ENCODE data around the gene AKAP13. TPM values are rescaled to one million over a fixed set of nuclear protein-coding genes. Genes with fewer than 3 reads are reported as not detected.
A peak's percentile ranks its signal among the peaks of the same experiment; 100 is the strongest.

The AKAP13 gene
- total RNA-seq, 1 donor from 2014 or later, result 145 TPM

DNA sequence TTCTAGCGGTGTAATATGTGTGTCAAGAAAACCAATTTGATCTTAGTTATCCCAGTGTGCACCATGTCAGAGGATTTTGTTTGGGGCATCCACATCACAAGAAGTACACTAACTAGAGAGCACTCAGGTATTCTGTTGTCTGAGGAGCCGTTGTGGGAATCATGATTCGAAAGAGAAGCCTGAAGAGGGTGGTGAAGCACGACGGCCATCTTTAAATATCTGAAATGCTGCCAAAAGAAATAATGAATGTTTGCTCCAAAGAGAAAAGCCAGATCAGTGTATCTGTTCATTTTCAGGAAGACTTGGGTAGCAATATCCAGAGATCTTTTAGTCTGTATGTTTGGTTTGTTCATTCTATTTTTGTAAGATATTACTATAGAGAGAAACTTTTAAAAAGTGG lies 233.7 kb downstream of the AKAP13 start:
- H3K36me3 Mint-ChIP-seq (ENCODE audit: unreplicated experiment), result no peaks in the 10 kb centered on the region
- H3K27me3 Mint-ChIP-seq (ENCODE audit: unreplicated experiment), result peaks cover 1% of the 10 kb centered on the region
- H3K9me3 Mint-ChIP-seq (ENCODE audit: unreplicated experiment), result peaks cover 5% of the 10 kb centered on the region
- TF ChIP-seq, protein P1, sequence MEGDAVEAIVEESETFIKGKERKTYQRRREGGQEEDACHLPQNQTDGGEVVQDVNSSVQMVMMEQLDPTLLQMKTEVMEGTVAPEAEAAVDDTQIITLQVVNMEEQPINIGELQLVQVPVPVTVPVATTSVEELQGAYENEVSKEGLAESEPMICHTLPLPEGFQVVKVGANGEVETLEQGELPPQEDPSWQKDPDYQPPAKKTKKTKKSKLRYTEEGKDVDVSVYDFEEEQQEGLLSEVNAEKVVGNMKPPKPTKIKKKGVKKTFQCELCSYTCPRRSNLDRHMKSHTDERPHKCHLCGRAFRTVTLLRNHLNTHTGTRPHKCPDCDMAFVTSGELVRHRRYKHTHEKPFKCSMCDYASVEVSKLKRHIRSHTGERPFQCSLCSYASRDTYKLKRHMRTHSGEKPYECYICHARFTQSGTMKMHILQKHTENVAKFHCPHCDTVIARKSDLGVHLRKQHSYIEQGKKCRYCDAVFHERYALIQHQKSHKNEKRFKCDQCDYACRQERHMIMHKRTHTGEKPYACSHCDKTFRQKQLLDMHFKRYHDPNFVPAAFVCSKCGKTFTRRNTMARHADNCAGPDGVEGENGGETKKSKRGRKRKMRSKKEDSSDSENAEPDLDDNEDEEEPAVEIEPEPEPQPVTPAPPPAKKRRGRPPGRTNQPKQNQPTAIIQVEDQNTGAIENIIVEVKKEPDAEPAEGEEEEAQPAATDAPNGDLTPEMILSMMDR (IDR thresholded peaks at IDR 0.05; ENCODE audit: partially characterized antibody, unreplicated experiment), result no peak
- no peak overlapping the region for H3K4me3 Mint-ChIP-seq (ENCODE audit: unreplicated experiment)
- DNase-seq, result no peak
- H3K27ac Mint-ChIP-seq (ENCODE audit: unreplicated experiment), result no peak overlapping the region
- H3K4me1 Mint-ChIP-seq (ENCODE audit: low read depth, unreplicated experiment), result peaks cover 20% of the 10 kb centered on the region

DNA sequence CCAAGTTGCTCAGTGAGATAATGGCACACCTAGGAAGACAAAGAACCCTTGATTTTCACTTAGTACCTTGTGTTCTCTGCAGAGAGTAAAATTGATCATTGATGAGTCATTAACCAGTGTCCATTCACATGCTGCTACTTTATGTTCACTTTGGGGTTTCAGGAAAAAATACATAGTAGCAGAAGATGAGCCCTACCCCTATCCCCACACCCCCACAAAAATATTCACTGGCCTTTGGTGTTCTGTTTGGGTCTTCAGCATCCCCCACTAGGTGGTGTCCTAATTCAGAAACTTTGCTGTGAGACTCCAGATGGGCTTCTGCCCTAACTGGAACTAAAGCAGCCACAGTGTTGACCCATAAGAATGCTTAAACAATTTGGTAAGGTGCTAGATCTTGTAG lies 235.5 kb downstream of the AKAP13 start:
- peaks cover 1% of the 10 kb centered on the region for H3K27me3 Mint-ChIP-seq (ENCODE audit: unreplicated experiment)
- no peak for DNase-seq
- H3K27ac Mint-ChIP-seq (ENCODE audit: unreplicated experiment), result peak overlapping the region; percentile 35
- no peak overlapping the region for H3K4me3 Mint-ChIP-seq (ENCODE audit: unreplicated experiment)
- H3K4me1 Mint-ChIP-seq (ENCODE audit: low read depth, unreplicated experiment), result peaks cover 18% of the 10 kb centered on the region
- H3K9me3 Mint-ChIP-seq (ENCODE audit: unreplicated experiment), result peaks cover 5% of the 10 kb centered on the region
- TF ChIP-seq, protein P1 (IDR thresholded peaks at IDR 0.05; ENCODE audit: partially characterized antibody, unreplicated experiment), result peak; percentile 50
- H3K36me3 Mint-ChIP-seq (ENCODE audit: unreplicated experiment), result no peaks in the 10 kb centered on the region

DNA sequence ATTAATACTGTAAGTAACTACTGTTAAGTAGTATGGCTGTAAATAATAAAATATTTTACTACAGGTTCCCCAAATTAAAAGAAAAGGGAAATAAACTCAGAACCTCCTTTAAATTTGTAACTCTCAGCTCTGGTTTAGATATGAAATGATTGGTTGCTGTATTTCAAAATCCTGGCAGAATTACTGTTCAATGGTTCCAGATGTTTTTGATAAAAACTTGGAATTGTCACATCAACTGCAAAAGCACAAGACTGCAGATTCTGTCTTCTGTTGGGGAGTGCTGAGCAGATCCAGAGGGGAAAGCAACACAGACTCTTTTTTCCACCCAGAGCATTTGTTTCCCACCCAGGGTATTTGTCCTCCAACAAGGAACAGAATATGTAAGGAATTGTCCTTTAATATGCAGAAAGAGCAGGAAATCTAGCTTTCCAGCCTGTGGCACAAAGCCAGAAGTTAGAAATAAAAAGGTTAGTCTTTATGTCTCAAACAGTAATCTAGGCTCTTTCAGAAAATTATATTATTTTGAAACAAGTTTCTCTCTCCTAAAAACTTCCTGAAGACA lies 236.2 kb downstream of the AKAP13 start:
- Mint-ChIP-seq H3K36me3 (ENCODE audit: unreplicated experiment) (no peaks in the 10 kb centered on the region), H3K27me3 (ENCODE audit: unreplicated experiment) (no peaks in the 10 kb centered on the region), H3K9me3 (ENCODE audit: unreplicated experiment) (peaks cover 2% of the 10 kb centered on the region), H3K4me3 (ENCODE audit: unreplicated experiment) (no peak overlapping the region), H3K27ac (ENCODE audit: unreplicated experiment) (peak overlapping the region; percentile 25), H3K4me1 (ENCODE audit: low read depth, unreplicated experiment) (peaks cover 11% of the 10 kb centered on the region)
- TF ChIP-seq, protein P1 (IDR thresholded peaks at IDR 0.05; ENCODE audit: partially characterized antibody, unreplicated experiment), result no peak
- DNase-seq, result no peak

- Mint-ChIP-seq H3K27me3 (ENCODE audit: unreplicated experiment) (no peaks in the 10 kb centered on the region), H3K9me3 (ENCODE audit: unreplicated experiment) (peaks cover 2% of the 10 kb centered on the region), H3K4me3 (ENCODE audit: unreplicated experiment) (no peak overlapping the region), H3K36me3 (ENCODE audit: unreplicated experiment) (no peaks in the 10 kb centered on the region), H3K27ac (ENCODE audit: unreplicated experiment) (no peak overlapping the region), H3K4me1 (ENCODE audit: low read depth, unreplicated experiment) (peaks cover 17% of the 10 kb centered on the region)
- no peak for DNase-seq
- TF ChIP-seq, protein P1 (IDR thresholded peaks at IDR 0.05; ENCODE audit: partially characterized antibody, unreplicated experiment), result no peak
Observed at GRCh38 chr15:85618228-85618505, 237.8 kb downstream of the AKAP13 start.

GRCh38 chr15:85618956-85619491 lies 238.6 kb downstream of the AKAP13 start:
- Mint-ChIP-seq H3K36me3 (ENCODE audit: unreplicated experiment) (no peaks in the 10 kb centered on the region), H3K27me3 (ENCODE audit: unreplicated experiment) (no peaks in the 10 kb centered on the region), H3K4me1 (ENCODE audit: low read depth, unreplicated experiment) (peaks cover 23% of the 10 kb centered on the region), H3K27ac (ENCODE audit: unreplicated experiment) (no peak overlapping the region), H3K4me3 (ENCODE audit: unreplicated experiment) (no peak overlapping the region), H3K9me3 (ENCODE audit: unreplicated experiment) (peaks cover 2% of the 10 kb centered on the region)
- TF ChIP-seq, protein P1 (IDR thresholded peaks at IDR 0.05; ENCODE audit: partially characterized antibody, unreplicated experiment), result no peak
- DNase-seq, result peak; percentile 41
